Tibial nerve (tissue), 4 donors: ENCODE data around the gene TK2. TPM values are rescaled to one million over a fixed set of nuclear protein-coding genes. Genes with fewer than 3 reads are reported as not detected.

ENCODE experiments used
- DNase-seq, 2 donors: peaks; one replicate each; pipeline ENCODE4 v3.0.0-alpha.2; 2019; ENCODE audit warnings: low spot score in 2 of 2
- H3K27ac ChIP-seq, 4 donors: fragments of 200-600 bp; sonication (generic) in 3 of 4; one replicate each; pipeline ENCODE4 v1.5.1; 2017 to 2019; ENCODE audit warnings: mild to moderate bottlenecking in 1 of 4
- H3K27me3 ChIP-seq, 2 donors: fragments of 200-600 bp; sonication (generic) in 1 of 2; one replicate each; pipeline versions ENCODE4 v1.5.1 to v1.6.0; 2017 to 2019
- H3K36me3 ChIP-seq, 3 donors: fragments of 200-600 bp; sonication (generic); one replicate each; pipeline ENCODE4 v1.5.1; 2018 to 2019
- H3K4me1 ChIP-seq, 4 donors: fragments of 200-600 bp; sonication (generic) in 3 of 4; one replicate each; pipeline ENCODE4 v1.5.1; 2017 to 2019
- H3K4me3 ChIP-seq, 4 donors: fragments of 200-600 bp; sonication (generic) in 3 of 4; one replicate each; pipeline ENCODE4 v1.5.1; 2017 to 2019; ENCODE audit warnings: mild to moderate bottlenecking in 1 of 4, moderate library complexity in 1 of 4
- H3K9me3 ChIP-seq, 4 donors: fragments of 200-600 bp; sonication (generic) in 3 of 4; one replicate each; pipeline ENCODE4 v1.5.1; 2017 to 2019
- EP300 ChIP-seq, 2 donors: sonication (generic); formaldehyde crosslinking; IDR thresholded peaks; one replicate each; pipeline ENCODE4 v1.6.1; 2017; ENCODE audit warnings: antibody characterized with exemption in 2 of 2, mild to moderate bottlenecking in 1 of 2
- POLR2A ChIP-seq, 2 donors: fragments of 450-650 bp; IDR thresholded peaks; one replicate each; pipeline ENCODE4 v1.6.1; 2017; ENCODE audit warnings: antibody characterized with exemption in 2 of 2, mild to moderate bottlenecking in 2 of 2, moderate library complexity in 2 of 2
- WGBS, 2 donors: methylation state at CpG; one replicate each; pipeline ENCODE4 v1.1.5; 2018; 5-methylcytosine and 5-hydroxymethylcytosine counted together
- total RNA-seq, 4 donors: library from RNA; depleted of rRNA; stranded (reverse); fragments of >200 nt; gene quantifications; one replicate each; pipeline ENCODE4 v1.1.0, GENCODE V29; 2016
- TF ChIP-seq, protein P1 (sequence below), 5 experiments: fragments of 200-600 bp in 3 of 5; fragments of 450-650 bp in 2 of 5; sonication (generic) in 3 of 5; IDR thresholded peaks; one replicate each; pipeline ENCODE4 v1.5.1; 2016 to 2019; ENCODE audit warnings: antibody characterized with exemption in 5 of 5, mild to moderate bottlenecking in 3 of 5, moderate library complexity in 2 of 5

TK2 gene
- total RNA-seq, 4 donors from 2014 or later, result 42.3 to 81.8 (median 64.7) TPM

GRCh38 chr16:66490774-66491715 is 58.9 kb downstream of the TK2 start:
- Histone ChIP-seq H3K36me3 (peaks cover 0 to 21% (median 0%) of the 10 kb centered on the region in 3 donors), H3K9me3 (no peaks in the 10 kb centered on the region), H3K27me3 (no peaks in the 10 kb centered on the region), H3K4me1 (peaks cover 0 to 19% (median 13%) of the 10 kb centered on the region in 4 donors), H3K27ac (no peak overlapping the region), H3K4me3 (no peak overlapping the region)
- DNase-seq, result no peak
- 78 to 83% methylated on average over 6 to 7 of the region's 8 CpGs for WGBS, 2 donors
- TF ChIP-seq POLR2A (IDR thresholded peaks at IDR 0.05) (no peak), EP300 (IDR thresholded peaks at IDR 0.05) (no peak)
- TF ChIP-seq, protein P1, sequence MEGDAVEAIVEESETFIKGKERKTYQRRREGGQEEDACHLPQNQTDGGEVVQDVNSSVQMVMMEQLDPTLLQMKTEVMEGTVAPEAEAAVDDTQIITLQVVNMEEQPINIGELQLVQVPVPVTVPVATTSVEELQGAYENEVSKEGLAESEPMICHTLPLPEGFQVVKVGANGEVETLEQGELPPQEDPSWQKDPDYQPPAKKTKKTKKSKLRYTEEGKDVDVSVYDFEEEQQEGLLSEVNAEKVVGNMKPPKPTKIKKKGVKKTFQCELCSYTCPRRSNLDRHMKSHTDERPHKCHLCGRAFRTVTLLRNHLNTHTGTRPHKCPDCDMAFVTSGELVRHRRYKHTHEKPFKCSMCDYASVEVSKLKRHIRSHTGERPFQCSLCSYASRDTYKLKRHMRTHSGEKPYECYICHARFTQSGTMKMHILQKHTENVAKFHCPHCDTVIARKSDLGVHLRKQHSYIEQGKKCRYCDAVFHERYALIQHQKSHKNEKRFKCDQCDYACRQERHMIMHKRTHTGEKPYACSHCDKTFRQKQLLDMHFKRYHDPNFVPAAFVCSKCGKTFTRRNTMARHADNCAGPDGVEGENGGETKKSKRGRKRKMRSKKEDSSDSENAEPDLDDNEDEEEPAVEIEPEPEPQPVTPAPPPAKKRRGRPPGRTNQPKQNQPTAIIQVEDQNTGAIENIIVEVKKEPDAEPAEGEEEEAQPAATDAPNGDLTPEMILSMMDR (IDR thresholded peaks at IDR 0.05), result no peak

- TF ChIP-seq, protein P1 (IDR thresholded peaks at IDR 0.05), result no peak
- TF ChIP-seq EP300 (IDR thresholded peaks at IDR 0.05) (no peak), POLR2A (IDR thresholded peaks at IDR 0.05) (no peak)
- peaks cover 0 to 21% (median 0%) of the 10 kb centered on the region in 3 donors for H3K36me3 ChIP-seq
- no peaks in the 10 kb centered on the region for H3K9me3 ChIP-seq
- H3K27me3 ChIP-seq, result no peaks in the 10 kb centered on the region
- no peak for DNase-seq
- WGBS, 2 donors, result 86 to 87% methylated on average over 3 to 5 of the region's 5 CpGs
- no peak overlapping the region for H3K27ac ChIP-seq
- no peak overlapping the region for H3K4me3 ChIP-seq
- H3K4me1 ChIP-seq, result peaks cover 0 to 20% (median 13%) of the 10 kb centered on the region in 4 donors
Observed at GRCh38 chr16:66489818-66490217, 60.1 kb downstream of the TK2 start.

GRCh38 chr16:66489385-66489784 is 60.5 kb downstream of the TK2 start:
- Histone ChIP-seq H3K27me3 (no peaks in the 10 kb centered on the region), H3K27ac (no peak overlapping the region), H3K36me3 (peaks cover 0 to 17% (median 0%) of the 10 kb centered on the region in 3 donors), H3K4me3 (no peak overlapping the region), H3K4me1 (peaks cover 0 to 20% (median 13%) of the 10 kb centered on the region in 4 donors), H3K9me3 (no peaks in the 10 kb centered on the region)
- no peak for DNase-seq
- 76 to 77% methylated on average over 2 of the region's 2 CpGs for WGBS, 2 donors
- TF ChIP-seq POLR2A (IDR thresholded peaks at IDR 0.05), result no peak
- TF ChIP-seq, protein P1 (IDR thresholded peaks at IDR 0.05), result no peak
- TF ChIP-seq EP300 (IDR thresholded peaks at IDR 0.05), result no peak

GRCh38 chr16:66488505-66488904 is 61.4 kb downstream of the TK2 start:
- TF ChIP-seq, protein P1 (IDR thresholded peaks at IDR 0.05), result no peak
- no peak for TF ChIP-seq POLR2A (IDR thresholded peaks at IDR 0.05)
- no peak for TF ChIP-seq EP300 (IDR thresholded peaks at IDR 0.05)
- H3K27ac ChIP-seq, result no peak overlapping the region

More at GRCh38 chr16:66488505-66488904, 61.4 kb downstream of the TK2 start:
- no peak for DNase-seq
- peaks cover 0 to 25% (median 14%) of the 10 kb centered on the region in 4 donors for H3K4me1 ChIP-seq
- no peaks in the 10 kb centered on the region for H3K27me3 ChIP-seq
- H3K4me3 ChIP-seq, result no peak overlapping the region
- H3K9me3 ChIP-seq, result no peaks in the 10 kb centered on the region
- H3K36me3 ChIP-seq, result peaks cover 0 to 8% (median 0%) of the 10 kb centered on the region in 3 donors
- 92 to 94% methylated on average over 1 of the region's 1 CpG for WGBS, 2 donors
